Thymus (tissue), 11 donors: ENCODE results near the gene KRT9. TPM values are rescaled to one million over a fixed set of nuclear protein-coding genes. Genes with fewer than 3 reads are reported as not detected.
A peak's percentile ranks its signal among the peaks of the same experiment; 100 is the strongest.

ENCODE experiments used
- DNase-seq, 9 donors: peaks; one replicate each; pipeline ENCODE4 v3.0.0-alpha.2; 2013; ENCODE audit warnings: low spot score in 9 of 9, low read depth in 6 of 9, missing footprints in 1 of 9
- H3K27ac ChIP-seq, 2 donors: one replicate each; pipeline ENCODE4 v1.5.1; 2013; ENCODE audit warnings: control low read depth in 1 of 2, low read depth in 1 of 2, low read length in 1 of 2, mild to moderate bottlenecking in 1 of 2, moderate library complexity in 1 of 2
- H3K27me3 ChIP-seq, 2 donors: one replicate each; pipeline ENCODE4 v1.5.1; 2013; ENCODE audit warnings: low read length in 1 of 2; ENCODE audit not compliant: control insufficient read depth in 2 of 2, insufficient read depth in 1 of 2
- H3K36me3 ChIP-seq, 2 donors: one replicate each; pipeline ENCODE4 v1.5.1; 2013; ENCODE audit warnings: low read length in 1 of 2, mild to moderate bottlenecking in 1 of 2, moderate library complexity in 1 of 2; ENCODE audit not compliant: control insufficient read depth in 2 of 2, insufficient read depth in 2 of 2
- H3K4me1 ChIP-seq, 2 donors: one replicate each; pipeline ENCODE4 v1.5.1; 2013; ENCODE audit warnings: low read length in 2 of 2; ENCODE audit not compliant: control insufficient read depth in 2 of 2, insufficient read depth in 2 of 2
- H3K4me3 ChIP-seq, 2 donors: one replicate each; pipeline ENCODE4 v1.5.1; 2013; ENCODE audit warnings: low read length in 2 of 2, control low read depth in 1 of 2, mild to moderate bottlenecking in 1 of 2
- H3K9me3 ChIP-seq, 2 donors: one replicate each; pipeline ENCODE4 v1.5.1; 2013; ENCODE audit warnings: low read length in 1 of 2, mild to moderate bottlenecking in 1 of 2; ENCODE audit not compliant: control insufficient read depth in 2 of 2, insufficient read depth in 1 of 2
- WGBS: extraction: QIAGEN DNeasy Blood & Tissue Kit; methylation state at CpG from one replicate; pipeline ENCODE4 v1.1.7; 2013; 5-methylcytosine and 5-hydroxymethylcytosine counted together
- polyA plus RNA-seq: library from polyadenylated mRNA; stranded (reverse); fragments of 200-250 nt; gene quantifications from one replicate; pipeline ENCODE4 v1.2.3, GENCODE V29; 2013
- total RNA-seq: library from RNA; stranded (reverse); fragments of 120-200 nt; gene quantifications from one replicate; pipeline ENCODE4 v1.2.4, GENCODE V29; 2013
- donor health status: healthy.

The KRT9 gene
- total and polyA plus RNA-seq, 2 donors, result 1.7 to 60.7 TPM

DNA sequence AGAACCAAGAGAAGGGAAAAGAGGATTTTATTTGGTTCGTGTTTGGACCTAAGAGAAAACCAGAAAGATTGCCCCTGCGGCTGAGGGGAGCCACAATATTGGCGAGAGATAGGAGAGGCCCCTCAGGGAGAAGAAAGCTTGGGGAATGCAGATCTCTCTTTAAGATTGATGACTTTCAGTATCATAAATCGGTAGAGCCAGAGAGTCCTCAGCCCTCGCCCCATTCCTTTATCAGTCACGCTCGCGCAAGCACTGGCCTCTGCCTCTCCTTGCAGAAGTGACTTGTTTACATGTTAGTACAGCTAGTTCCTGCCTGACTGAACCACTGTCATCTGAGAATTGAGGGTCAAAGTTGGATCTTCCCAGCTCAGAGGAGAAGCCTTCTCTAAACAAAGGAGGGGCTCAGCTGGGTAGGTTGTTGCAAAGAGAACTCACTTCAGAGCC lies 22.2 kb downstream of the KRT9 start:
- no peak for DNase-seq
- WGBS, result 86% methylated on average over 8 of the region's 8 CpGs

GRCh38 chr17:41548844-41549595 lies 22.8 kb downstream of the KRT9 start:
- WGBS, result 3% methylated on average over 25 of the region's 25 CpGs
- peaks cover 0 to 3% of the 10 kb centered on the region in 2 donors for H3K9me3 ChIP-seq
- H3K4me1 ChIP-seq, result peaks cover 0 to 21% of the 10 kb centered on the region in 2 donors
- H3K27ac ChIP-seq, result peak overlapping the region in 1 of 2 donors; percentile 43
- H3K36me3 ChIP-seq, result no peaks in the 10 kb centered on the region
- peaks cover 0 to 19% of the 10 kb centered on the region in 2 donors for H3K27me3 ChIP-seq
- DNase-seq, result peak; percentile 32 to 84 (median 55)
- H3K4me3 ChIP-seq, result no peak overlapping the region

More for the DNA sequence above, 22.2 kb downstream of the KRT9 start:
- Histone ChIP-seq H3K4me3 (no peak overlapping the region), H3K27ac (no peak overlapping the region), H3K4me1 (peaks cover 0 to 21% of the 10 kb centered on the region in 2 donors), H3K27me3 (peaks cover 0 to 19% of the 10 kb centered on the region in 2 donors), H3K36me3 (no peaks in the 10 kb centered on the region), H3K9me3 (peaks cover 0 to 3% of the 10 kb centered on the region in 2 donors)

GRCh38 chr17:41547921-41548843 lies 23.7 kb downstream of the KRT9 start:
- H3K4me3 ChIP-seq, result no peak overlapping the region
- H3K9me3 ChIP-seq, result peaks cover 0 to 3% of the 10 kb centered on the region in 2 donors
- DNase-seq, result no peak
- no peaks in the 10 kb centered on the region for H3K36me3 ChIP-seq
- no peak overlapping the region for H3K27ac ChIP-seq
- WGBS, result 52% methylated on average over 23 of the region's 23 CpGs
- H3K4me1 ChIP-seq, result peaks cover 0 to 21% of the 10 kb centered on the region in 2 donors
- peaks cover 0 to 19% of the 10 kb centered on the region in 2 donors for H3K27me3 ChIP-seq

- 83% methylated on average over 9 of the region's 9 CpGs for WGBS
- H3K27ac ChIP-seq, result no peak overlapping the region
- no peak for DNase-seq
Measured at GRCh38 chr17:41547378-41547841, 24.4 kb downstream of the KRT9 start.

GRCh38 chr17:41546819-41547218 lies 25.0 kb downstream of the KRT9 start:
- no peak for DNase-seq
- Histone ChIP-seq H3K27ac (no peak overlapping the region), H3K4me1 (peaks cover 0 to 21% of the 10 kb centered on the region in 2 donors), H3K4me3 (no peak overlapping the region), H3K9me3 (peaks cover 0 to 3% of the 10 kb centered on the region in 2 donors), H3K36me3 (no peaks in the 10 kb centered on the region), H3K27me3 (peaks cover 0 to 19% of the 10 kb centered on the region in 2 donors)
- 95% methylated on average over 3 of the region's 3 CpGs for WGBS

More at GRCh38 chr17:41547378-41547841, 24.4 kb downstream of the KRT9 start:
- Histone ChIP-seq H3K4me1 (peaks cover 0 to 21% of the 10 kb centered on the region in 2 donors), H3K36me3 (no peaks in the 10 kb centered on the region), H3K27me3 (peaks cover 0 to 19% of the 10 kb centered on the region in 2 donors), H3K9me3 (peaks cover 0 to 3% of the 10 kb centered on the region in 2 donors), H3K4me3 (no peak overlapping the region)

DNA sequence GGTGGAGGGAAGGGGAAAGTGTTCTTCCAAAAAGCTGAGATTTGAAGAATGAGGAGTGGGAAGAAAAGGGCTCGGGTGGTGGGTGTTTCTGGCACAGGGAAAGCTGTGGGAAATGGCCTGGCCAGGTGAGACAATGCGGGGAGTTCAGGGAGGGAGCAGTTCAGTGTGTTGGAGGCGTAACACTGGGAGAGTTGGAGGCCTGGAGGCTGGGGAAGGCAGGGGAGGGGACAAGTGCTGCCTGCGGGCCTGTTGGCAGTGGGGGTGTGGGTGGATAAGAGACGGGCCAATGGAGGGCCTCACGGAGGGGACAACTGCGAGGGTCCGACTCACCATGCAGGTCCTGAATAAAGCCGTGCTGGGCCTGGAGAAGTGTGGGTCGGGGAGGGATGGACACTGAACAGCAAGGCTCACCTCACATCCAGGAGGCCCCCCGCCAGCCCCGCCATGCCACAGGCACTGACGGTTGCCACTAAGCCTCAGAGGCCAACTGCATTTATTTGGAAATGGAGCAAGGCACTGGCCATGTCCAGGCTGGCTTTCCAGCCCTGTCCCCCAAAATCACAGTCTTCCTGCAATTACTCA lies 25.9 kb downstream of the KRT9 start:
- Histone ChIP-seq H3K4me1 (peaks cover 0 to 21% of the 10 kb centered on the region in 2 donors), H3K9me3 (peaks cover 0 to 3% of the 10 kb centered on the region in 2 donors), H3K36me3 (no peaks in the 10 kb centered on the region), H3K27me3 (peaks cover 0 to 19% of the 10 kb centered on the region in 2 donors), H3K27ac (no peak overlapping the region), H3K4me3 (no peak overlapping the region)
- WGBS, result 90% methylated on average over 13 of the region's 13 CpGs
- no peak for DNase-seq

- no peak overlapping the region for H3K27ac ChIP-seq
- H3K36me3 ChIP-seq, result no peaks in the 10 kb centered on the region
- H3K4me3 ChIP-seq, result no peak overlapping the region
- H3K4me1 ChIP-seq, result peaks cover 0 to 21% of the 10 kb centered on the region in 2 donors
- DNase-seq, result no peak
- H3K9me3 ChIP-seq, result peaks cover 0 to 3% of the 10 kb centered on the region in 2 donors
- peaks cover 0 to 19% of the 10 kb centered on the region in 2 donors for H3K27me3 ChIP-seq
- WGBS, result 97% methylated on average over 5 of the region's 5 CpGs
Measured at GRCh38 chr17:41544935-41545334, 26.9 kb downstream of the KRT9 start.

- H3K4me1 ChIP-seq, result peaks cover 0 to 16% of the 10 kb centered on the region in 2 donors
- peaks cover 0 to 3% of the 10 kb centered on the region in 2 donors for H3K9me3 ChIP-seq
- WGBS, result 91% methylated on average over 5 of the region's 5 CpGs
- H3K27me3 ChIP-seq, result peaks cover 0 to 19% of the 10 kb centered on the region in 2 donors
- H3K36me3 ChIP-seq, result no peaks in the 10 kb centered on the region
- H3K27ac ChIP-seq, result no peak overlapping the region
- no peak overlapping the region for H3K4me3 ChIP-seq
- no peak for DNase-seq
Measured at GRCh38 chr17:41544491-41544892, 27.4 kb downstream of the KRT9 start.
